GM12873 (cell line): ENCODE results near the gene CDA.

Experiments
- CTCF ChIP-seq: IDR thresholded peaks from 2 replicates; pipeline ENCODE4 v1.5.1; 2012; ENCODE audit warnings: low read depth, mild to moderate bottlenecking, moderate library complexity, low read length, control low read depth; ENCODE audit not compliant: insufficient read depth; ENCODE audit errors: missing control alignments

Gene CDA

GRCh38 chr1:20597650-20598049 is 8.8 kb downstream of the CDA start:
- TF ChIP-seq CTCF = no peak

GRCh38 chr1:20600156-20600555 is 11.3 kb downstream of the CDA start:
- TF ChIP-seq CTCF = no peak

- TF ChIP-seq CTCF = no peak
Observed at GRCh38 chr1:20601129-20601825, 12.4 kb downstream of the CDA start.

- no peak for TF ChIP-seq CTCF
Observed at GRCh38 chr1:20602851-20603450, 14.1 kb downstream of the CDA start.

GRCh38 chr1:20603504-20604464 is 14.9 kb downstream of the CDA start:
- TF ChIP-seq CTCF = no peak

- TF ChIP-seq CTCF = no peak
Observed at GRCh38 chr1:20604678-20605077, 15.8 kb downstream of the CDA start.

- no peak for TF ChIP-seq CTCF
Observed at GRCh38 chr1:20609541-20609940, 20.6 kb downstream of the CDA start.
